ENCODE data around the gene AMBP.
"Not testable (repeated sequence)": the region's sequence is repeated elsewhere in the genome, so short reads cannot be mapped to it uniquely, and the experiment has no call there.

Gene AMBP

DNA sequence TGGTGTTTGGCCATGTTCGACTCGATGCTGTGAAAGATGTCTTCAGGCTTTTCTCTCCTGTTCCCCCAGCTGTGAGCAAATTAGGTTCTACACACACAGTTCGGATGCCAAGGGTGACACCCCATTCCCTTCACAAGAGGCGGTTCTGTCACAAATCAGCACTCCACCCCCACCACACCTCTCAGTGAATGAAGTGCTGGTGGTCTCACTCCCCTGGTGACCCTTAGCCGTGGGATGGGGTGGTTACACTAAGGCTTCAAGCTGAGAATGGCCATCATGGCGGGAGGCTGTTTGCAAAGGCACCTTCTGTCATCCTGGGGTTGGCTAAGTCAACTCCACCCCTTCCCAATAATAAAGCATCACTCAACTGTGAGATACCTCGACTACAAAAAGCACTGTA is 26.4 kb downstream of the AMBP start:
- DNase-seq (ENCODE audit: low read depth, low spot score) = no peak

DNA sequence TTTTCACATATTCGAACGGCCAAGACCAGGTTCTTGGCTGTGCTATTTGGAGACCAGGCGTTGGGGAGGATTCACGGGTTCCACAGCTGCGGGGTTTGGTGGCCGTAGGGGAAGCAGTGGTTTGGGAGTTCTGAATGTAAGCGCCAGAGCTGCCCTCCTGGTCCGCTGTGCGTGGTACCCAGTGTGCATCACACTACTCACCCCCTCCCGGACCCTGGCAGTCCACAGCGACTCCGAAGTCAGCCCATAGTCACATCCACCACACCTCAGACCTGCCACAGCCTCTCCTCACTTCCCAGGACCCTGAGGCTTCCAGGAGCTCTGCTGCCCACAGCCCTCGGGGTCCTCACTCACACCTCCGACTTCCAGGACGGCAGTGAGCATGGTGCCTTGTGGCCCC is 26.8 kb downstream of the AMBP start:
- DNase-seq (ENCODE audit: low read depth, low spot score) = no peak

DNA sequence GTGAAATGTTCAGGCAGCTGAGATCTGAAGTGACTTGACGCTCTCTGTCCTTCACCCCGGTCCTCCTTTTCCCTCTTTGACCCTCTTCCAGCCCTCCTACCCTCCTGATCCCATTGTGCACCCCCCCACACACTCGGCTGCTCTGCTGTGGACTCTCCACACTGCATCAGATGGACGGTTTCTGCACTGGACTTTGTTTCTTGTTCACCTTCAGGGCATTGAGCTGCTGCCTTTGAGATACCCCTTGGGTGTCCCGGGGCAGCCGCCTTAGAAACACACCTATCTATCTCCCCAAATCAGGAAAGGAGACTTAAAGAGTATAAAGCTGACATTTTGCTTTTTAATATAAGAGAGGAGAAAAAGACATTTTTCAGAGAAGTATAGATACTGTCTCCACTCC is 27.5 kb downstream of the AMBP start:
- no peak for DNase-seq (ENCODE audit: low read depth, low spot score)

DNA sequence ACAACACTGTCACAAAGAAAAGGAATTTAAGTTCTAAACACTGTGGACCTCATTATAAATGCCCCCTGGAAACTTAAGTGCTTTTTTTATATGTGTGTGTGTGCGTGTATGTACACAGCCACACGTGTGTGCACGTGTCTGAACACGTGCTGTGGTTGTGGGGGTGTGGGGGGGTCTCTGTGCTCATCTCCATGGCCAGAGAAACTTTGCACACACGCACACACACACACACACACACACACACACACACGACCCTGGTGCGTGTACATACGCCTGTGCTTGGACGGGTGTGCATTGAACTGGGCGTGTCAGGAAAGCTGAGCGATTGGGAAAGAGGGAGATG is 27.9 kb downstream of the AMBP start:
- no peak for DNase-seq (ENCODE audit: low read depth, low spot score)

DNA sequence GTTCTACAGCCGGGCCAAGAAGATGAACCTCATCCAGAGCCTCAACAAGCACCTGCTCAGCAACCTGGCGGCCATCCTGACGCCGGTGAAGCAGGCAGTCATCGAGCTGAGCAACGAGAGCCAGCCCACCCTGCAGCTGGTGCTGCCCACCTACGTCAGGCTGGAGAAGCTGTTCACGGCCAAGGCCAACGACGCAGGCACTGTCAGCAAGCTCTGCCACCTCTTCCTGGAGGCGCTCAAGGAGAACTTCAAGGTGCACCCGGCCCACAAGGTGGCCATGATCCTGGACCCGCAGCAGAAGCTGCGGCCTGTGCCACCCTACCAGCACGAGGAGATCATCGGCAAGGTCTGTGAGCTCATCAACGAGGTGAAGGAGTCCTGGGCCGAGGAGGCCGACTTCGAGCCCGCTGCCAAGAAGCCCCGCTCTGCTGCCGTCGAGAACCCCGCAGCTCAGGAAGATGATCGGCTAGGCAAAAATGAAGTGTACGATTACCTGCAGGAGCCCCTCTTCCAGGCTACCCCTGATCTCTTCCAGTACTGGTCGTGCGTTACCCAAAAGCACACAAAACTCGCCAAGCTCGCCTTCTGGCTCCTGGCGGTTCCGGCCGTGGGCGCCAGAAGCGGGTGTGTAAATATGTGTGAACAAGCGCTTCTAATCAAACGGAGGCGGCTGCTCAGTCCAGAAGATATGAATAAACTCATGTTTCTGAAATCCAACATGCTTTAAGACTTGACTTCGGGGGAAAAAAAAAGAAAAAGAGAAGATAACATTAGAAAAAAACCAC is 28.5 kb downstream of the AMBP start:
- no peak for DNase-seq (ENCODE audit: low read depth, low spot score)

DNA sequence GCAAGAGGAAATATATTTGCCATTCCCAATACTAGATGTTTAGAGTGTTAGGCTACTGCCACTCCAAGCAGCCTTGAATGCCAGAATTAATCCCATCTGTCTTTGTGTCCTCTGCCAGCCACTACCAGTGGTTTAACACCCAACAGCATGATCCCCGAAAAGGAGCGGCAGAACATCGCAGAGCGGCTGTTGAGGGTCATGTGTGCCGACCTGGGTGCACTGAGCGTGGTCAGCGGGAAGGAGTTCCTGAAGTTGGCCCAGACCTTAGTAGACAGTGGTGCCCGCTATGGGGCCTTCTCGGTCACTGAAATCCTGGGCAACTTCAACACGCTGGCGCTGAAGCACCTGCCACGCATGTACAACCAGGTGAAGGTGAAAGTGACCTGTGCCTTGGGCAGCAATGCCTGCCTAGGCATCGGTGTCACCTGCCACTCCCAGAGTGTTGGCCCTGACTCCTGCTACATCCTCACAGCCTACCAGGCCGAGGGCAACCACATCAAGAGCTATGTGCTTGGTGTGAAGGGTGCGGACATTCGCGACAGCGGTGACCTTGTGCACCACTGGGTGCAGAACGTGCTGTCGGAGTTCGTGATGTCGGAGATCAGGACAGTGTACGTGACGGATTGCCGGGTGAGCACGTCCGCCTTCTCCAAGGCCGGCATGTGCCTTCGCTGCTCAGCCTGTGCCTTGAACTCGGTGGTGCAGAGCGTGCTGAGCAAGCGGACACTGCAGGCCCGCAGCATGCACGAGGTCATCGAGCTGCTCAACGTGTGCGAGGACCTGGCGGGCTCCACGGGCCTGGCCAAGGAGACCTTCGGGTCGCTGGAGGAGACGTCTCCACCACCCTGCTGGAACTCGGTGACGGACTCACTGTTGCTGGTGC is 29.3 kb downstream of the AMBP start:
- DNase-seq (ENCODE audit: low read depth, low spot score) = no peak

DNA sequence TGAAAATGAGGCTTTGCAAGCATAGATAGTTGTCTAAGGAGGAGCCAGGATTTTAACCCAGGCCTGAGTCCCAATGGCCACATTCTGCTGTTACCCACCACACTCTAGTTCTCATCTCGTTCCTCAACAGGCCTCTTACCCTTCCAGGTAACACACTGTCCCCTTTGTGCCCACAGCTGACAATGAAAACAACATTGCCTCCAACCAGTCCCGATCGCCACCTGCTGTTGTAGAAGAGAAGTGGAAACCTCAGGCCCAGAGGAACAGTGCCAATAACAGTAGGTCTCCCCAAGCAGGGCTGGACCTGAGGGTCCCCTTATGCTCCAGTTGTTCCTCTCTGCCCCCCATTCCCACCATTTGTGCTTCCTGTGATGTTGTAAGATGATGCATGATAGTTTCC is 30.4 kb downstream of the AMBP start:
- peak; percentile 36 for DNase-seq (ENCODE audit: low read depth, low spot score)

DNA sequence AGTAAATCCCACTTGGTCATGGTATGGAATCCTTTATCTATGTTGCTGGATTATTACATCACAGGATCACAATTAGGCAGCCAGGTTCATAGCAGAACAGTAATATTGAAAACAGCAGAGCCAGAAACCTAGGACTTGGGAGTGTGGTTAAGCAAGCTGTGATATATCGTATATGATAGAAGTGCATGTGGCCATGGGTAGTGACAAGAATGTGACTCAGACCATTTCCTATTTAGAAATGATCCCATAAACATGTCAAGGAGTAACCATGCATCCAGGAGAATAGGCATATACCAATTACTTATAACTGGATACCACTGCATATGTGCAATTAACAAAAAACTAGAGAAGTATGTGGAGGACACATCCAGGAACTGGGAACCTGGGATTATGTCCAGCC is 31.2 kb downstream of the AMBP start:
- no peak for DNase-seq (ENCODE audit: low read depth, low spot score)

DNA sequence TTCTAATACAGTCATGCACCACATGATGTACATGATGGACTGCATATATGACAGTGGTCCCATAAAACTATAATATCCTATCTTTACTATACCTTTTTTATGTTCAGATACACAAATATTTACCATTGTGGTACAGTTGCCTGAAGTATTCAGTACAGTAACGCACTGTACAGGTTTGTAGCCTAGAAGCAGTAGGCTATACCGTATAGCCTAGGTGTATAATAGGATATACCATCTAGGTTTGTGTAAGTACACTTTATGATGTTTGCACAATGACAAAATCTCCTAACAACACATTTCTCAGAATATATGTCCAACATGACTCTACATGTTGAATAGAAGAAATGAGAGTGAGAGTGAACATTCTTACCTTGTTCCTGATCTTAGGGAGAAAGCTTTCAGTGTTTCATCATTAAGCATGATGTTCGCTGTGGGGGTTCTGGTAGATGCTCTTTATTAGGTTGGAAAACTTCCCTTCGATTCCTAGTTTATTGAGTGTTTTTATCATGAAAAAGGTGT is 31.8 kb downstream of the AMBP start:
- DNase-seq (ENCODE audit: low read depth, low spot score) = no peak

DNA sequence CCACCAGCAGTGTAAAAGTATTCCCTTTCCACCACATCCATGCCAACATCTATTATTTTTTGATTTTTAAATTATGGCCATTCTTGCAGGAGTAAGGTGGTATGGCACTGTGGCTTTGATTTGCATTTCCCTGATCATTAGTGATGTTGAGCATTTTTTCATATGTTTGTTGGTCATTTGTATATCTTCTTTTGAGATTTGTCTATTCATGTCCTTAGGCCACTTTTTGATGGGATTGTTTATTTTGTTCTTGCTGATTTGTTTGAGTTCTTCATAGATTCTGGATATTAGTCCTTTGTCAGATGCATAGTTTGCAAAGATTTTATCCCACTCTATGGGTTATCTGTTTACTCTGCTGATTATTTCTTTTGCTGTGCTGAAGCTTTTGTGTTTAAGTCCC is 34.4 kb downstream of the AMBP start:
- DNase-seq (ENCODE audit: low read depth, low spot score) = not testable (repeated sequence)

DNA sequence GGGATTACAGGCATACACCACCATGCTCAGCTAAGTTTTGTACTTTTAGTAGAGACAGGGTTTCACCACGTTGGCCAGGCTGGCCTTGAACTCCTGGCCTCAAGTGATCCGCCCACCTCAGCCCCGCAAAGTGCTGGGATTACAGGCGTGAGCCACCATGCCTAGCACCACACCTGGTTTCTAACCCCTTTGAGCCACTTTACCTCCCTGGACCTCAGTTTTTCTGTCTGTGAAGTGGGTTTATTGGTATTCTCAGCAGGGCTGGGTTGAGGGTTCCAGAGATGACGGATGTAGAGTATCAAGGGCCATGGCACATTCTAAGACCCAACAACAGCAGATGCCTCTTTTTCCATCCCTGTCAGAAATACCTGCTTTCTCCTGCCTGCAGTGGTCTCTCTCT is 38.6 kb downstream of the AMBP start:
- DNase-seq (ENCODE audit: low read depth, low spot score) = peak; percentile 0

DNA sequence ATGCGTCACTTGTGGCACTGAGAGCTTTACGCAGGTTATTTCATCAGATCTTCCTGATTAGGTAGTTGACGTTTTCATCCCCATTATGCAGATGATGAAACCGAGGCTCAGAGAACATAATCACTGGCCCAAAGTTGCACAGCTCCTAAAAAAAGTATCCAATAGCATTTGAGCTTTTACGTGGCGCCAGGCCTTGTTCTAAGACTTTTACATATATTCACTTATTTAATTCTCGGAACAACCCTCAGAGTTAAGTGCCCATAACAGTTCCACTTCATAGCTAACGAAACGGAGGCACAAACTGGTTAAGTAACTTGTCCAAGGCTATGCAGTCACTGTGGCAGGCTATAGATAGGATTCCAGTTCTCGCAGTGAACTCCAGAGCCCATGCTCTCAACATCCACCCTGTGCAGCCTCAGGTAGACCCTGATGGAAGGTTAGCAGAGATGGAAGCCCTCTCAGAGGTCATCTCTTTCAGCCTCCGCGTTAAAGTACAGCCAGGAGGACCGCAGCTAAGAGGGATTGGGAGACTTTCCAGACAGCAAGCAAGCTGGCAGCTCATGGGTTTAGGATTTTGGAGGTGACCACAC is 39.3 kb downstream of the AMBP start:
- no peak for DNase-seq (ENCODE audit: low read depth, low spot score)

DNA sequence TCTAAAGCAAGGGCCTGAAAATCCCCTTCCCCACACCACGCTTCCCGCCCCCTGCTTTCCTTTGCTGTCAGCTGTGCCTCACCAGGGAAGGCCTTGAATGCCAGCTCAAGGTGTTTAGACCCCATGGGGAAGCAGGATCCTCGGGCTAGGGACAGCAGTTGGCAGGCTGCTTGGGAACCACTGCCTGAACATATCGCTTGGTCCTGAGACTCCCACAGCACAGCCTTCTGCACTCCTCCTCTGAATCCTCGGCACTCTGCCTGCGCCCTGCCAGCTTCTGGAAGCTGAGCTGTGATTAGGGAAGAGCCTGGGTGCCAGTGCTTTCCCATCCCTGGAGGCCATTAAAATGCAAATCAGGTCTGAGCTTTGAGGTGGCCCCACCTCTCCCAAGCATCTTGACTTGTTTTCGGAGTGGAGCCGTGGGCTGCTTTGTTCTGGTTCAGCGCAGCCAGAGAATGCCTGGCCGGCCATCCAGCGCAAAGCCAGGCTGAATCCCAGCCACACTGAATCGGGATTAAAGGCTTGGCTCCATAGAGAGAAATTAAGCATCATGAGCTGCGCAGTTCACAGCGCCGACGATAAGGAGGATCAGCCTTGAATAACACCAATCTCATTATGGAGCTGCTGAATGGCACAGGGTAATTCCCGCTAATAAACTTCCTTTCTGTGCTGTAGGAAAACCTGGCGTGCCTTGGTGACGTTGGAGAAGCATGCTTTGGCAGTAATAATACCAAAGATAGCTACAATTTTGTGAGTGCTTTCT is 40.0 kb downstream of the AMBP start:
- DNase-seq (ENCODE audit: low read depth, low spot score) = peak; percentile 90

DNA sequence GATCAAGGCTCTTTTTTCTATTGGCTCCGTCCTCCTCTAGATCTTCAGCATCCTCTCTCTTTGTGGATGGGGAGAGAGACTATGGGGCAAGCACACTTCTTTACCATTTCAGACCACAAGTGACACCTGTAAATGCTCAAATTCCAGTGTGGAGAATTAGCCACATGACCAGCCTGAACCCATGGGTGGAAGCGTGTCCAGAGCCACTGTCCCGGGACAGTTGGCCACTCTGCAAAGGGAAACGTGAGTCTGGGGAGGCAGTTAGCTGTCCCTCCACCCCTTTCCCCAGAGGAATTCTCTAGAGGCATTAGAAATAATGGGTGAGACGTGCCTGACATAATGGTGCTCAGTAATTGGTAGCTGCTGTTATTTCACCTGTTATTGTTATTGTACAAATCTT is 40.9 kb downstream of the AMBP start:
- DNase-seq (ENCODE audit: low read depth, low spot score) = no peak

DNA sequence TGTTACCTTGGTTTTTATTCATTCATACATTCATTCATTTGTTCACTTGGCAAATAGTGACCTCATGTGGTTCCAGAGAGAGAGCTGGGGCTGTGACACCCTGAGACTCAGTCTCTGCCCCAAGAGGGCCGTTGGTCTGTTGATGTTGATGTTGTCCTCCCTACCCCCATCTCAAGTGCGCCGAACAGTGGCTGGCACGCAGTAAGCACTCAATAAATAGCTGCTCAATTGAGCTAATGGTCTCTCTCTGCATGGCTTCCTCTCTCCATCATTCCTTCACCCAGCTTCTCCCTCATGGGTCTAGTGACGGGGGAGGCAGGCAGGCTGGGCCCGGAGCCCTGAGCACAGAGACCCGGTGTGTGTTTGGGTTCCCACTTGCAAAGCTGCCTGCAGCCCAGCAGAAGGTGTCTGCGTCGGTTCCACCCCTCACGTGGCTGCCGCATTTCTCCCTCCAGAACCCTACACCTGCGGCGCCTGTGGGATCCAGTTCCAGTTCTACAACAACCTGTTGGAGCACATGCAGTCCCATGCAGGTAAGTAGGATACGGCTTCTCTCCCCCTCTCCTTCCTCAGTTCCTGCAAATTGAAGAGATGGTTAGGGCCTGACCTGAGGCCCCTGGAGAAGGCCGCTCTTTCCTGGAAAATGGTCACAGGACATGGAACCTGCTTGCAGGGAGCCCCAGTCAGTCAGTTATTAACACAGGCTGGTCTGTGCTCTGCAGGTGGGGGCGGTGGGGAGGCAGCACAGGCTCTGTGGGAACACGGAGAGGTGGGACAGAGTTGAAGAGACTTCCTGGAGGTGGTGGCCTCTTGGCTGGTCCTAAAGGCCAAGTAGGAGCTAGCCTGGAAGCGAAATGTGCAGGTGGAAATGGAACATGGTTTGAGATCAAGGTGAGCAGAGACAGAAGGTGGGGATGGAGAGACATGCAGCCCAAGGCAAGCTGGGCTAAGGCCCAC is 42.0 kb downstream of the AMBP start:
- peak; percentile 0 for DNase-seq (ENCODE audit: low read depth, low spot score)

DNA sequence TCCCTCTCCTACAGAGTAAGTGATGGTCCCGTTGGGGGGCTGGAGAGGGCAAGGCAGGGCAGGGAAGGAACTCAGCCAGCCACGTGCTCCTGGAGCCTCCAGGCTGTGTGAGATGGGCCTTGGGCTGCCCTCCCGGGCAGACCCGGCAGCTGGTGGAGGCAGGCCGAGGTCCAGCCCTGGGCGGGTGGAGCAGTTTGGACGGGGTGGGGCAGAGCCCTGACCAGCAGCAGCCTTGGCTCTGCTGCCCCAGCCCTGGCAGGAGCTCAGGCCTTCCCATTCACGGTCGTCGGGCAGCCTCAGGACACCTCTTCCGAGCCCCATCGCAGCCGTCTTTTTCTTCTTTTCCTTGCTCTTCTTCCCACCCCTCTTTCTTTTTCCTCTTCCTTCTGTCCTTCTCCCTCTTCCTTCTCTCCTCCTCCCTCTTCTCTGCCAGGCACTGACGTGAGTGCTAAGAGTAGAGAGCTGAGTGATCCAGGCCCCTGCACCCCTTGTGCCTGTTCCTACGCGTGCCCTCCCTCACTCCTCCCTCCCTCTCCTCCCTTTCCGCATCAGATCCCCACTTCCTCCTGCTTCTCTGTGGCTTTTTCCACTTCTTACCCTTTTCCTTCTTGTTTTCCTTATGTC is 42.8 kb downstream of the AMBP start:
- peak; percentile 0 for DNase-seq (ENCODE audit: low read depth, low spot score)

DNA sequence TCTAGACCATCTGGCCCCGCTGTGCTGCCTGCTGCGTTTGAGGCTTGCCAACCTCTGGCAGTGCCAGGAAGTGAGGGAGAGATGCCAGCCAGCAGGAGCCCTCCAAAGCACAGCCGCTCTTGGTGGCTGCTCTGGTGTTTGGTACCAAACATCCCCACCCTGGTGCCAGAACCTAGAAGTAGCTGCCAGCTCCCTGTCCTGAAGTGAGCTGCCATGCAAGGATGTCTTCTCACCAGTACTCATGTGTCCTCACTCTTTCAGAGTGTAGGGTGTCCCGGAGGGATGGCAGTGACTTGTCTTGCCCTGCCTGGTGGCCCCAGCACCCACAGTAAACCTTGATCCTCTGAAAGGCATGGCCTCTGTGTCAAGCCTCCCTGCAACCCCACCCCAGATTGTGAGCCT is 43.4 kb downstream of the AMBP start:
- DNase-seq (ENCODE audit: low read depth, low spot score) = no peak

DNA sequence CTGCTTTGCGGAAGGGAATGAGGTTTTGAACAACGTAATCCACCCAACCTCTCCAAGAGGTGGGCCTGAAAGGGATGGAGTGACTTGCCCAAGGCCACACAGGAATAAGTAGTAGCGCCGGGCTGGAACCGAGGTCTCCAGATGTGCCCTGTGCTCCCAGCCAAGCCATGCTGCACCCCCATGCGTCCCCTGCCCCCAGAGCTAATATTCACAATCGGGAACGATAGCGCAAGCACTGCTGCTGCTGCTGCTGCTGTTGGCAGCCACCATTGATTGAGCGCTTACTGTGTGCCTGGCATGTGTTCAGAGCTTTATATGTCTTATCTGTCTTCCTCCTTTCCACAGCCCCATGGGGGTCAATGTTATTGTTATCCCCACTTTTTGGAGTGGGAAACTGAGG is 43.9 kb downstream of the AMBP start:
- DNase-seq (ENCODE audit: low read depth, low spot score) = no peak

DNA sequence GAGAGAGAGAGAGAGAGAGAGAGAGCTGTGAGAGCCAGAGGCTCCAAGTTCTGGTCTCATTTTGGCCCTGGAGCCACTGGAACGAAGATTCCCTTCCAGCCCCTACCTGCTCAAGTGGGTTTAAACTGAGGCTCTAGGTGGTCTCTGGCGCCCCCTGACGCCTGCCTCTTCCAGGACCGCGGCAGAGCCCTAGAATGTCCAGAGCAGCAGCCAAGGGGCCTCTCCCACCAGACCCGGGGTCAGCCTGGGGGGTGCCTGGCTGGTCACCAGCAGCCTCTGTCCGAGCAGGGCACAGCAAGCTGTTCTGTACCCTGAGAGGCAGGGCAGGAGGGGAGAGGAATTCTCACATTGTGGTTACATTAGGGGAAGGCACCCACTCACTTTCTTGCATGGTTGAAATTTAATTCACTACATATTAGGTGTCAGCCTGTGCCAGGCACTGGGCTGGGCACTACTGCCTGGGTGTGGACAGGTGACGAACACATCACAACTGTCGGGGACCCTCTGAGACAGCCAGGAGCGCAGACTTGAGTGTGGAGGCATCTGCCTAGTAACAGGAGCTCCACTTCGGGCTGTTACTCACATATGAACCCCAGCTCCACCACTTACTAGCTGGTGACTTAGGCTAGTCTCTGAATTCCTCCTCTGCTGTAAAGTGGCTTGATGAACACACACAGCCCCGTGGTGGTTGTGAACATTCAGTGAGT is 44.5 kb downstream of the AMBP start:
- DNase-seq (ENCODE audit: low read depth, low spot score) = peak; percentile 75
